ENCODE measurements around the gene PPP1R3G. TPM values are rescaled to one million over a fixed set of nuclear protein-coding genes. Genes with fewer than 3 reads are reported as not detected.

Gene PPP1R3G
- total RNA-seq, 2 donors from 2014 or later = 0.07 to 0.47 TPM

GRCh38 chr6:5102267-5102970 is 17.3 kb downstream of the PPP1R3G start:
- Mint-ChIP-seq H3K9me3 (no peaks in the 10 kb centered on the region), H3K36me3 (peaks cover 0 to 4% of the 10 kb centered on the region in 2 donors), H3K27ac (no peak overlapping the region)
- no peak for ATAC-seq
- no peak for DNase-seq (ENCODE audit: low spot score in 2 of 2)

GRCh38 chr6:5103250-5103649 is 18.1 kb downstream of the PPP1R3G start:
- Mint-ChIP-seq H3K9me3 (no peaks in the 10 kb centered on the region), H3K27ac (no peak overlapping the region), H3K36me3 (peaks cover 0 to 4% of the 10 kb centered on the region in 2 donors)
- no peak for ATAC-seq
- no peak for DNase-seq (ENCODE audit: low spot score in 2 of 2)

- no peak overlapping the region for H3K27ac Mint-ChIP-seq
- no peaks in the 10 kb centered on the region for H3K9me3 Mint-ChIP-seq
- DNase-seq (ENCODE audit: low spot score in 2 of 2) (no peak), ATAC-seq (no peak)
- H3K36me3 Mint-ChIP-seq = peaks cover 0 to 4% of the 10 kb centered on the region in 2 donors
These were observed 19.5 kb downstream of the PPP1R3G start for GRCh38 chr6:5104667-5105066.

- H3K9me3 Mint-ChIP-seq = no peaks in the 10 kb centered on the region
- H3K36me3 Mint-ChIP-seq = peaks cover 1 to 4% of the 10 kb centered on the region in 2 donors
- DNase-seq (ENCODE audit: low spot score in 2 of 2) = no peak
- H3K27ac Mint-ChIP-seq = peak overlapping the region in 1 of 2 donors; percentile 29
- no peak for ATAC-seq
These were observed 20.0 kb downstream of the PPP1R3G start for GRCh38 chr6:5105146-5105545.

- Mint-ChIP-seq H3K9me3 (no peaks in the 10 kb centered on the region), H3K27ac (no peak overlapping the region)
- ATAC-seq = no peak
These were observed 22.2 kb downstream of the PPP1R3G start for GRCh38 chr6:5107341-5107740.

GRCh38 chr6:5108068-5108467 is 22.9 kb downstream of the PPP1R3G start:
- H3K9me3 Mint-ChIP-seq = no peaks in the 10 kb centered on the region
- ATAC-seq = no peak
- no peak overlapping the region for H3K27ac Mint-ChIP-seq
- DNase-seq (ENCODE audit: low spot score in 2 of 2) = no peak
- peaks cover 0 to 4% of the 10 kb centered on the region in 2 donors for H3K36me3 Mint-ChIP-seq

More at GRCh38 chr6:5107341-5107740, 22.2 kb downstream of the PPP1R3G start:
- no peak for DNase-seq (ENCODE audit: low spot score in 2 of 2)
- H3K36me3 Mint-ChIP-seq = peaks cover 4% of the 10 kb centered on the region in 2 donors

GRCh38 chr6:5108536-5109150 is 23.5 kb downstream of the PPP1R3G start:
- Mint-ChIP-seq H3K9me3 (no peaks in the 10 kb centered on the region), H3K36me3 (peaks cover 0 to 4% of the 10 kb centered on the region in 2 donors), H3K27ac (no peak overlapping the region)
- DNase-seq (ENCODE audit: low spot score in 2 of 2) (no peak), ATAC-seq (no peak)

GRCh38 chr6:5109436-5109835 is 24.3 kb downstream of the PPP1R3G start:
- ATAC-seq (no peak), DNase-seq (ENCODE audit: low spot score in 2 of 2) (no peak)
- H3K27ac Mint-ChIP-seq = no peak overlapping the region
- H3K36me3 Mint-ChIP-seq = peaks cover 0 to 4% of the 10 kb centered on the region in 2 donors
- no peaks in the 10 kb centered on the region for H3K9me3 Mint-ChIP-seq

- ATAC-seq = no peak
- no peak overlapping the region for H3K27ac Mint-ChIP-seq
- peaks cover 0 to 4% of the 10 kb centered on the region in 2 donors for H3K36me3 Mint-ChIP-seq
- H3K9me3 Mint-ChIP-seq = no peaks in the 10 kb centered on the region
- no peak for DNase-seq (ENCODE audit: low spot score in 2 of 2)
These were observed 25.1 kb downstream of the PPP1R3G start for GRCh38 chr6:5110246-5110645.

- Mint-ChIP-seq H3K27ac (no peak overlapping the region), H3K9me3 (no peaks in the 10 kb centered on the region), H3K36me3 (peaks cover 0 to 4% of the 10 kb centered on the region in 2 donors)
- no peak for ATAC-seq
- no peak for DNase-seq (ENCODE audit: low spot score in 2 of 2)
These were observed 26.5 kb downstream of the PPP1R3G start for GRCh38 chr6:5111626-5112025.

- peak overlapping the region; percentile 25 to 29 for H3K27ac Mint-ChIP-seq
- H3K9me3 Mint-ChIP-seq = no peaks in the 10 kb centered on the region
- H3K36me3 Mint-ChIP-seq = peaks cover 0 to 4% of the 10 kb centered on the region in 2 donors
- no peak for DNase-seq (ENCODE audit: low spot score in 2 of 2)
- ATAC-seq = no peak
These were observed 27.1 kb downstream of the PPP1R3G start for GRCh38 chr6:5112066-5112799.

- Mint-ChIP-seq H3K36me3 (peaks cover 0 to 4% of the 10 kb centered on the region in 2 donors), H3K9me3 (no peaks in the 10 kb centered on the region), H3K27ac (peak overlapping the region in 1 of 2 donors; percentile 29)
- DNase-seq (ENCODE audit: low spot score in 2 of 2) (no peak), ATAC-seq (no peak)
These were observed 28.0 kb downstream of the PPP1R3G start for GRCh38 chr6:5113096-5113495.

- H3K36me3 Mint-ChIP-seq = peaks cover 0 to 3% of the 10 kb centered on the region in 2 donors
- H3K9me3 Mint-ChIP-seq = no peaks in the 10 kb centered on the region
- DNase-seq (ENCODE audit: low spot score in 2 of 2) (no peak), ATAC-seq (no peak)
- no peak overlapping the region for H3K27ac Mint-ChIP-seq
These were observed 30.0 kb downstream of the PPP1R3G start for GRCh38 chr6:5115168-5115567.

GRCh38 chr6:5116243-5116991 is 31.3 kb downstream of the PPP1R3G start:
- ATAC-seq (no peak), DNase-seq (ENCODE audit: low spot score in 2 of 2) (no peak)
- peaks cover 0 to 3% of the 10 kb centered on the region in 2 donors for H3K9me3 Mint-ChIP-seq
- no peak overlapping the region for H3K27ac Mint-ChIP-seq
- no peaks in the 10 kb centered on the region for H3K36me3 Mint-ChIP-seq

GRCh38 chr6:5119090-5119951 is 34.2 kb downstream of the PPP1R3G start:
- ATAC-seq = no peak
- H3K9me3 Mint-ChIP-seq = peaks cover 0 to 3% of the 10 kb centered on the region in 2 donors
- H3K36me3 Mint-ChIP-seq = no peaks in the 10 kb centered on the region
- no peak for DNase-seq (ENCODE audit: low spot score in 2 of 2)
- H3K27ac Mint-ChIP-seq = no peak overlapping the region

- no peaks in the 10 kb centered on the region for H3K36me3 Mint-ChIP-seq
- peaks cover 0 to 3% of the 10 kb centered on the region in 2 donors for H3K9me3 Mint-ChIP-seq
- ATAC-seq (no peak), DNase-seq (ENCODE audit: low spot score in 2 of 2) (no peak)
- H3K27ac Mint-ChIP-seq = no peak overlapping the region
These were observed 34.9 kb downstream of the PPP1R3G start for GRCh38 chr6:5120011-5120410.
